GM19372 (cell line): Measurements from ENCODE around the gene PSMA8.
A peak's percentile ranks its signal among the peaks of the same experiment; 100 is the strongest.
"Not testable (repeated sequence)": the region's sequence is repeated elsewhere in the genome, so short reads cannot be mapped to it uniquely, and the experiment has no call there.

ENCODE experiments used
- ATAC-seq: cut with Tn5 transposase; IDR thresholded peaks from one replicate; pipeline ENCODE4 v1.9.1; 2021; ENCODE audit warnings: mild to moderate bottlenecking, low read depth, moderate library complexity; ENCODE audit not compliant: unreplicated experiment

The PSMA8 gene

DNA sequence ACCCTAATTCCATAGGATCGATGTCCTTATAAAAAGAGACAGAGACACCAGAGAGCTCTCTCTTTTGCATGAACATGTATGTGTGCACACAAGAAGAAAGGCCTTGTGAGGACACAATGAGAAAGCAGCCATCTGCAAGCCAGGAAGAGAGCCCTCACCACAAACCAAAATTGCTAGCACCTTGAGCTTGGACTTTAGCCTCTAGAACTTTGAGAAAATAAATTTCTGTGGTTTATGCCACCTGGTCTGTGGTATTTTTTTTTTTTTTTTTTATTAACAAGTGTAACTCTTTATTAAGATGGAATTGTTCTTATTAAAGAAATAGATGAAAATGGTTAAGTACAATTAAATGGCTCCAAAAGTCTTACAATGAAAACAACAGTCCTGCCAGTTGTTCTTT is 33.9 kb downstream of the PSMA8 start:
- ATAC-seq = not testable (repeated sequence)

- no peak for ATAC-seq
Measured at GRCh38 chr18:26175481-26175880, 41.8 kb downstream of the PSMA8 start.

GRCh38 chr18:26176134-26176533 is 42.5 kb downstream of the PSMA8 start:
- no peak for ATAC-seq

DNA sequence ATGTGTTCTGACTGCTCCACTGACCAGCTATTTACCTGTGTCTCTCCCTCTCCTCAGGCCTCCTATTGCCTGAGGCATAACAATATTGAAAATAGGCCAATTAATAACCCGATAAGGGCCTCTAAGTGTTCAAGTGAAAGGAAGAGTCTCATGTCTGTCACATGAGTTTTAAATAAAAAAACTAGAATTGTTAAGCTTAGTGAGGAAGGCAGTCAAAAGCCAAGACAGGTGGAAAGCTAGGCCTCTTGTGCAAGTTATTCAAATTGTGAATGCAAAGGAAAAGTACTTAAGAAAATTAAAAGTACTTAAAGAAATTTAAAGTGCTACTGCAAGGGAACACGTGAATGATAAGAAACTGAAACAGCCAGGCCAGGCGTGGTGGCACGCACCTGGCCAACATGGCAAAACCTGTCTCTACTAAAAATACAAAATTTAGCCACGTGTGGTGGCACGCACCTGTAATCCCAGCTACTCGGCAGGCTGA is 47.7 kb downstream of the PSMA8 start:
- no peak for ATAC-seq

DNA sequence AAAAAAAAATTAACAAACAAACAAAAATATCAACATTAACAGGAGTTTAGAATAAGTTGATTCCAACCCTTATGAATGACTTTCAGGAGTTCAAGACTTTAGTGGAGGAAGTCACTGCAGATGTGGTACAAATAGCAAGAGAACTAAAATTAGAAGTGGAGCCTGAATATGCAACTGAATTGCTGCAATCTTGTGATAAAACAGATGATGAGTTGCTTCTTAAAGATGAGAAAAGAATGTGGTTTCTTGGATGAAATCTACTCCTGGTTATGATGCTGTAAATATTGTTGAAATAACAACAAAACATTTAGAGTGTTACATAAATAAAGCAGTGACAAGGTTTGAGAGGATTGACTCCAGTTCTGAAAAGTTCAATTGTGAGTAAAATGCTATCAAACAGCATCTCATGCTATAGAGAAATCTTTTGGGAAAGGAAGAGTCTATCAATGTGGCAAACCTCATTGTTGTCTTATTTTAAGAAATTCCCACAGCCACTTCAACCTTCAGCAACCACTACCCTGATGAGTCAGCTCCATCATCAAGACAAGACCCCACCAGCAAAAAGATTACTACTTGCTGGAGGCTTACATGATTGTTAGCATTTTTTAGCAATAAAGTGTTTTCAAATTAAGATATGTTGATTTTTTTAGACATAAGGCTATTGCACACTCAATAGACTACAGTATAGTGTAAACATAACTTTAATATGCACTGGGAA is 49.9 kb downstream of the PSMA8 start:
- ATAC-seq = no peak

DNA sequence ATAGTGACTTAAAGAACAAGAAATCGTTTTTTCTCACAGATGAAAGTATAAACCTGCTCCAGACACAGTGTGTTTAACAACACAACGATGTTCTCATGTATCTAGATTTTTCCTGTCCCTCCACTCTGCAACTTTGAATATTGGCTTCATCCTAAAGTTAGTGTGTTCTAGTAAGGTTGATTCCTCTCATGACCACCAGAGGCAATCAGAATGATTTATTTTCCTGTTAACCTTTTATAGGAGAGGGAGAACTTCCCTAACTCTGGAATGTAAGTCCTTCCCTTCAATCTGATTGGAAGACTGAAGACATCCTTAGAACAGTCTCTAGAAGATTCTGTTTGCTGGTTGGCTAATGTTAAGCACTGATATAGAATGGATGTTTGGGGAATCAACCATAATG is 51.6 kb downstream of the PSMA8 start:
- ATAC-seq = no peak

DNA sequence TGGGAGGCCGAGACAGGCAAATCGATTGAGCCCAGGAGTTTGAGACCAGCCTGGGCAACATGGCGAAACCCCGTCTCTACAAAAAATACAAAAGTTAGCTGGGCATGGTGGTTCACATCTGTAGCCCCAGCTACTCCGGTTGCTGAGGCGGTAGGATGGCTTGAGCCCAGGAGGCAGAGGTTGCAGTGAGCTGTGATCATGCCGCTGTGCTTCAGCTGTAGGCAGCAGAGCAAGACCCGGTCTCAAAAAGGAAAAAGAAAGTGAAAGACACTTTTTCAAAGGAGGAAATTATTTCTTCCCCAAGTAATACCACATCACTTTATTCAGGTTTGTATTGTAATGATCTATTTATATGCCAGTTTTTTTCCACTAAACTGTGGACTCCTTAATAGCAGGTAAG is 56.8 kb downstream of the PSMA8 start:
- ATAC-seq = peak; percentile 81

DNA sequence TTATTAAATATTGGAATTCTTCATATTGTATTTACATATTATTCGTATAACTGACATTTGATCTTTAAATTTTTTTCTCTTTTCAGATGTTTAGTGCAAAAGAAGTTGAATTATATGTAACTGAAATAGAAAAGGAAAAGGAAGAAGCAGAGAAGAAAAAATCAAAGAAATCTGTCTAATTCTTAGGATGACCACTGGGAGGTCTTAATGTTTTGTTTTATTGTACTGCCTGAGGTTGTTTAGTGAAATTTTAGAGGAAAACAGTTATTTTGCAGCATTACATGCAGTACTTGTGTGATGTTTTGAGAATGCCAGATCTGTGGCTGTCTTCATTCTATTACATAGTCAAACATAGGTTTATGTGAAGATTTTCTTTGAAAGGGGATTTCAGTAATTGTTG is 58.6 kb downstream of the PSMA8 start:
- ATAC-seq = no peak

GRCh38 chr18:26196605-26197004 is 62.9 kb downstream of the PSMA8 start:
- ATAC-seq = no peak

GRCh38 chr18:26202001-26202400 is 68.3 kb downstream of the PSMA8 start:
- not testable (repeated sequence) for ATAC-seq

GRCh38 chr18:26205318-26205717 is 71.6 kb downstream of the PSMA8 start:
- ATAC-seq = no peak

GRCh38 chr18:26206488-26206887 is 72.8 kb downstream of the PSMA8 start:
- no peak for ATAC-seq

DNA sequence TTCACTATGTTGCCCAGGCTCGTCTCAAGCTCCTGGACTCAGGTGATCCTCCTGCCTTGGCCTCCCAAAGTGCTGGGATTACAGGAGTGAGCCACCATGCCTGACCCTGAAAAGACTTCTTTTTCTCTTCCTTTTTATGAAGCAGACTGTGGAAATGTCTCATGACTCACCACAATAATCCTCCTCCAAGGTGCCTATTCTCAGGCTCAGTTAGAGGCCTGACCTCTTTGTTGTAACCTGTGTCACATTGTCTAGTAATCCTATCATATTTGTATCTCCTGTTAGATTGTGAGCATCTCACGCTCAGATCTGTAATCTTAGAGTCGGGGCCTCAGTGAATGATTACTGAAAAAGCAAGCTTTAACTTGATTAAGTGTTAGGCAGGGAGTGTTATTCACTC is 74.3 kb downstream of the PSMA8 start:
- no peak for ATAC-seq

DNA sequence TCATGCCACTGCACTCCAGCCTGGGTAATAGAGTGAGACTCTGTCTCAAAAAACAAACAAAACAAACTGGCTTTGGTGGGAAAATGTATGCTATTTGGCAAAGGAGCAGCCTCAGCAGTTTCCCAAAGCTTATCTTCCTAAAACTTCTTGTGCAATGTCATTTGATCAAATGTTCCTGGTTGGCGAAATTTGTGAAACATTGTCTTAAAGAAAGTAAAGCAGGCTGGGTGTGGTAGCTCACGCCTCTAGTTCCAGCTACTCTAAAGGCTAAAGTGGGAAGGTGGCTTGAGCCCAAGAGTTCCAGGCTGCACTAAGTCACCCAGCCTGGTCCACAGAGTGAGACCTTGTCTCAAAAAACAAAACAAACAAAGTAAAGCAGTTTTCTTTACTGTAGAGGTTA is 75.3 kb downstream of the PSMA8 start:
- ATAC-seq = no peak

DNA sequence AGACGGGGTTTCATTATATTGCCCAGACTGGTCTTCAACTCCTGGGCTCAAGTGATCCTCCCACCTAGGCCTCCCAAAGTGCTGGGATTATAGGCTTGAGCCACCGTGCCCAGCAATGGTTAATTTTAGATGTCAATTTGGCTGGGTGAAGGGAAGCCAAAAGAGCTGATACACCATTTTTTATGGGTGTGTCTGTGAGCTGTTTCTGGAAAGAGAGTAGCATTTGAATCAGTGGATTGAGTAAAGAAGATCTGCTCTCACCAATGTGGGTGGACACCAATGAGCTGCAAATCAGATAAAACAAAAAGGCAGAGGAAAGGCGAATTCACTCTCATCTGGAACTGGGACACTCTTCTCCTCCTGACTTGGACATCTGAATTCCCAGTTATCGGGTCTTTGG is 76.5 kb downstream of the PSMA8 start:
- no peak for ATAC-seq

DNA sequence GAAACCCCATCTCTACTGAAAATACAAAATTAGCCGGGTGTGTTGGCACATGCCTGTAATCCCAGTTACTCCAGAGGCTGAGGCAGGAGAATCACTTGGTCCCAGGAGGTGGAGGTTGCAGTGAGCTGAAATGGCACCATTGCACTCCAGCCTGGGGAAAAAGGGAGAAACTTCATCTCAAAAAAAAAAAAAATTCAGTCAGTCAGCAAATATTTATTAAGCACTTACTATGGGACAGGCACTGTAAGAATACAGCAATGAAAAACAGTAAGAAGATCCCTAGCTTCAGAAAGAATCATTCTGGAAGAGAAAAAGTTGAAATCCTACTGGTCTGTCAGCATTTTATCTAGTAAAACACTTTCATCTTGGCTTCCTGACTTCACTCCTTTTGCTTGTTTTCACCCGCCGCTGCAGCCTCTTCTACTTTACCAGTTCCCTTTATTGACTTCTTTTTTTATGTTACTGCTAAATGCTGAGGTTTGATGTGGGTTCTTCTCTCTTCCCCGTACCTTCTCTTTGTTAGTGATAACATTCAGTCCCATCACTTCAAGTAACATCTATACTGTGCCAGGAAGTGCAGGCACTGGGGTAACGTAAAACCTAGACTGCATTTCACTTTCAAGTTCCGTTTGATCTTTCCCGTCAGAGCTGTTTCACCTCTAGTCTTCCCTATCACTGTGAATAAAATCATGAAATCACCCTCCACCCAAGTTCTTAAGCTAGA is 81.7 kb downstream of the PSMA8 start:
- ATAC-seq = peak; percentile 98

DNA sequence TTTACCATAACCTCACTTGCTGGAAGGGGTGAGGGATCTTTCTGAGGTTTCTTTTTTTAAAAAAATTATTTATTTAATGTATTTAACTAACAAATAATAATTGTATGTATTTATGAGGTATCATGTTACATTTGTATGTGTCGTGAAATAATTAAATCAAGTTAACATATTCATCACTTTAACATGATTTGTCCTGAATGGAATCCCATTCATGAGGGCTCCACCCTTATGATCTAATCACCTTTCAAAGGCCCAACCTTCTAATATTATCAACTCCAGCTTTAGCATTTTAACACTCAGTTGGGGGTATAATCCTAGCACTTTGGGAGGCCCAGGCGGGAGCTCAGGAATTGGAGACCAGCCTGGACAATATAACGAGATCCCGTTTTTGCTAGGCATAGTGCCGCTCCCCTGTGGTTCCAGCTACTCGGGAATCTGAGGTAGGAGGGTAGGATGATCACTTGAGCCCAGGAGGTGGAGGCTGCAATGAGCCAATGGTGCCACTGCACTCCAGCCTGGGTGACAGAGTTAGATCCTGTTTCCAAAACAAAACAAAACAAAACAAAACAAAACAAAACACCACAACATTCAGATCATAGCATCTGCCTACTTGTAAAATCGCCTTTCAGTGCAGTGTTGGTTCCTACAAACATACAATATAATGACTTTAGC is 91.5 kb downstream of the PSMA8 start:
- no peak for ATAC-seq

DNA sequence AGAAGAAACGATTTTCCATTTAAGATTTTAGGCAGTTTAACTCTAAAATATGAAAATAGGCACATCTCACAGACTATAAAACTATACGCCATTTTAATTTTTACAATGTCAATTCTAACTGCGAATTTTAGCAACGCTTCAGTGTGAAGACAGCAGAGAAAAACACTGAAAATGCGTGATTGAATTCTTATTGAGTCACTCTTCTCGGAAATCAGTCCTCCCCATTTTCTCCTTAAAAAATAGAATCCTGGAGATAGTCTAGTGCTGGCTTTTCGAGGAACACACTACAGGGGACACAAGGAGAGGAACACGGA is 92.2 kb downstream of the PSMA8 start:
- no peak for ATAC-seq

- ATAC-seq = peak; percentile 88
Measured at GRCh38 chr18:26226229-26227050, 92.8 kb downstream of the PSMA8 start, which contains the start of gene TAF4B. TAF4B (plus strand) TSS chr18:26226445; CDS start chr18:26226934, 489 bp downstream.

DNA sequence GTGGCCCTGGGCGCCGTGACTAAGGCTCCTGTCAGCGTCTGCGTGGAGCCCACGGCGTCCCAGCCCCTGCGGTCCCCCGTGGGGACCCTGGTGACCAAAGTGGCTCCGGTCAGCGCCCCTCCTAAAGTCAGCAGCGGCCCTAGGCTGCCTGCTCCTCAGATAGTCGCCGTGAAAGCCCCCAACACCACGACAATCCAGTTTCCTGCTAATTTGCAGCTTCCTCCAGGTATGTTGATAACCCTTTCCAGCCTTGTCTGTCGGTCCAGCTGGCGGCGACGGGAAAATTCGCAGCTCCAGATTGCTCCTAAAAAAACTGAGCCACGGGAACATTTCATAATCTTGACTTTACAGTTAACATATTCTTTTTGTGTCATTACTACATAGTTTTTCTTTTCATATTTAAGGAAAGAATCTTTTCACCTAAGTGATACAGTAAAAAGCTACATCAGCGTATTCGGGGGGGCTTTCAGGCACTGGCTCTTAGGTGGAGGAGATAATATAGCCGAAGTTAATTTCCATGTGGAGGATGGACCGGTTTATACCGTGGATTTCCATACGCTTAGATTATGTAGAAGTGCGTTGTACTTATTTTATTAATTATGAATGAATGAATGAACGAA is 93.5 kb downstream of the PSMA8 start:
- ATAC-seq = no peak
